GM12865 (cell line): Measurements from ENCODE around the gene UNC119.

Experiments used
- DNase-seq: peaks from one replicate; pipeline ENCODE4 v3.0.0; 2010; ENCODE audit warnings: low read depth
- H3K4me3 ChIP-seq: 2 replicates; pipeline ENCODE4 v1.5.1; 2011; ENCODE audit warnings: mild to moderate bottlenecking, low read depth, low read length, control low read depth
- CTCF ChIP-seq: IDR thresholded peaks from 2 replicates; pipeline ENCODE4 v1.5.1; 2011; ENCODE audit warnings: low read length, control low read depth, low read depth, inconsistent platforms; ENCODE audit not compliant: insufficient read depth; ENCODE audit errors: missing control alignments

The UNC119 gene

GRCh38 chr17:28544402-28545140, 7.9 kb downstream of the UNC119 start:
- no peak overlapping the region for H3K4me3 ChIP-seq
- TF ChIP-seq CTCF: no peak
- no peak for DNase-seq

- DNase-seq: no peak
- TF ChIP-seq CTCF: no peak
- no peak overlapping the region for H3K4me3 ChIP-seq
Measured at GRCh38 chr17:28541439-28541838, 11.0 kb downstream of the UNC119 start.

- no peak for TF ChIP-seq CTCF
- H3K4me3 ChIP-seq: no peak overlapping the region
Measured at GRCh38 chr17:28540231-28540630, 12.2 kb downstream of the UNC119 start.

GRCh38 chr17:28538296-28538895, 14.0 kb downstream of the UNC119 start:
- DNase-seq: no peak
- TF ChIP-seq CTCF: no peak

More at GRCh38 chr17:28540231-28540630, 12.2 kb downstream of the UNC119 start:
- no peak for DNase-seq

GRCh38 chr17:28537219-28537610, 15.2 kb downstream of the UNC119 start:
- no peak for TF ChIP-seq CTCF
- no peak for DNase-seq
- no peak overlapping the region for H3K4me3 ChIP-seq

More at GRCh38 chr17:28538296-28538895, 14.0 kb downstream of the UNC119 start:
- H3K4me3 ChIP-seq: no peak overlapping the region

- DNase-seq: no peak
- no peak overlapping the region for H3K4me3 ChIP-seq
- TF ChIP-seq CTCF: no peak
Measured at GRCh38 chr17:28536532-28537218, 15.7 kb downstream of the UNC119 start.
